ENCODE data around the gene ITGB2. TPM values are rescaled to one million over a fixed set of nuclear protein-coding genes. Genes with fewer than 3 reads are reported as not detected.

ITGB2 gene
- total RNA-seq (ENCODE audit: unreplicated experiment), result 0.91 TPM
- long read RNA-seq, result 0 reads

DNA sequence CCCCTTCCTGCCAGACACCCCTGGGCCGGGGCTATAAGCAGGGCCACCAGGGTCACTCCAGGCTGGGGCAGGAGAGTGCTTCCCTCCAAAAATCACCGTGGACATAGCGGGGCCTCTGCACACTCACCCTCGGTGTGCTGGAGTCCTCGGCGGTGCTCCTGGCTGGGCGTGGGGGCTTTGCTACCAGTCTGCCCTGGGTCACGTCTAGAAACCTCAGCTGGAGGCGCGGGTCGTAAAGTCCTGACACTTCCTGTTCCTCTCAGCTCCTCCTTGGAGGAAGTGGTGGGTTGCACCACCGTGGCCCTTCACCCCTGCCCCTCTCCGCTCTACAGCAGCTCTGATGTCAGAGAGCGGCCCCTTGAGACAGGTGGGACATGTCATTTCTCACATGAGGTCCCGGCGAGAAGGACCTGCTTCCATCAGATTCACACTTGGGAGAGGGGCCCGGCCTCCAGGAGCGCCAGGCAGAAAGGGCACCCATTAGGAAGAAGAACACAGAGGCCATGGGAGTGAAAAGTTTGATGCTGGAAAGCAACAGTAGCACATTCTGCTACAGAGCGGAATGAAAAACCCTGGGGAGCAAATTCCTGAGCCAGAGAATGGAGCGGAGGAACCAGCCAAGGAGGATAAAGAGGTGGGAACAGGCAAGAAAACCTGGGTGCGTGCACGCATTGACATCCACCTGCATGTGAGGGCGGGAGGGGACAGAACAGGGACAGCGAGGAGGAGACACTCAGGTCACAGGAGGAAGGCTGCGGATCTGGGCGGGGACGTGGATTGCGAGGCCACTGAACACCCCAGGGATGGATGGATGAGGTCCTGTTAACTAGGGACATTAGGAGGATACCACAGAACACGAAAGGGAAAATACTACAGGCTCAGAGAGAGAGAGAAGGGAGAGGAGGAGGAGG is at the start of gene ITGB2:
ITGB2 (minus strand) TSS at position 206 of the 911 bp plus-strand sequence. CDS start 10,117 bp downstream, outside the sequence.
- H3K36me3 Mint-ChIP-seq (ENCODE audit: unreplicated experiment), result peaks cover 15% of the 10 kb centered on the region
- peaks cover 10% of the 10 kb centered on the region for H3K9me3 Mint-ChIP-seq (ENCODE audit: unreplicated experiment)
- peak; percentile 21 for DNase-seq
- H3K27ac Mint-ChIP-seq (ENCODE audit: unreplicated experiment), result no peak within 1 kb of the TSS
- H3K27me3 Mint-ChIP-seq (ENCODE audit: unreplicated experiment), result peaks cover 19% of the 10 kb centered on the region
- peaks cover 4% of the 10 kb centered on the region for H3K4me1 Mint-ChIP-seq (ENCODE audit: low read depth, unreplicated experiment)
- H3K4me3 Mint-ChIP-seq (ENCODE audit: unreplicated experiment), result peak within 1 kb of the TSS; percentile 47
- TF ChIP-seq, protein P1, sequence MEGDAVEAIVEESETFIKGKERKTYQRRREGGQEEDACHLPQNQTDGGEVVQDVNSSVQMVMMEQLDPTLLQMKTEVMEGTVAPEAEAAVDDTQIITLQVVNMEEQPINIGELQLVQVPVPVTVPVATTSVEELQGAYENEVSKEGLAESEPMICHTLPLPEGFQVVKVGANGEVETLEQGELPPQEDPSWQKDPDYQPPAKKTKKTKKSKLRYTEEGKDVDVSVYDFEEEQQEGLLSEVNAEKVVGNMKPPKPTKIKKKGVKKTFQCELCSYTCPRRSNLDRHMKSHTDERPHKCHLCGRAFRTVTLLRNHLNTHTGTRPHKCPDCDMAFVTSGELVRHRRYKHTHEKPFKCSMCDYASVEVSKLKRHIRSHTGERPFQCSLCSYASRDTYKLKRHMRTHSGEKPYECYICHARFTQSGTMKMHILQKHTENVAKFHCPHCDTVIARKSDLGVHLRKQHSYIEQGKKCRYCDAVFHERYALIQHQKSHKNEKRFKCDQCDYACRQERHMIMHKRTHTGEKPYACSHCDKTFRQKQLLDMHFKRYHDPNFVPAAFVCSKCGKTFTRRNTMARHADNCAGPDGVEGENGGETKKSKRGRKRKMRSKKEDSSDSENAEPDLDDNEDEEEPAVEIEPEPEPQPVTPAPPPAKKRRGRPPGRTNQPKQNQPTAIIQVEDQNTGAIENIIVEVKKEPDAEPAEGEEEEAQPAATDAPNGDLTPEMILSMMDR (IDR thresholded peaks at IDR 0.05; ENCODE audit: partially characterized antibody, unreplicated experiment), result no peak

DNA sequence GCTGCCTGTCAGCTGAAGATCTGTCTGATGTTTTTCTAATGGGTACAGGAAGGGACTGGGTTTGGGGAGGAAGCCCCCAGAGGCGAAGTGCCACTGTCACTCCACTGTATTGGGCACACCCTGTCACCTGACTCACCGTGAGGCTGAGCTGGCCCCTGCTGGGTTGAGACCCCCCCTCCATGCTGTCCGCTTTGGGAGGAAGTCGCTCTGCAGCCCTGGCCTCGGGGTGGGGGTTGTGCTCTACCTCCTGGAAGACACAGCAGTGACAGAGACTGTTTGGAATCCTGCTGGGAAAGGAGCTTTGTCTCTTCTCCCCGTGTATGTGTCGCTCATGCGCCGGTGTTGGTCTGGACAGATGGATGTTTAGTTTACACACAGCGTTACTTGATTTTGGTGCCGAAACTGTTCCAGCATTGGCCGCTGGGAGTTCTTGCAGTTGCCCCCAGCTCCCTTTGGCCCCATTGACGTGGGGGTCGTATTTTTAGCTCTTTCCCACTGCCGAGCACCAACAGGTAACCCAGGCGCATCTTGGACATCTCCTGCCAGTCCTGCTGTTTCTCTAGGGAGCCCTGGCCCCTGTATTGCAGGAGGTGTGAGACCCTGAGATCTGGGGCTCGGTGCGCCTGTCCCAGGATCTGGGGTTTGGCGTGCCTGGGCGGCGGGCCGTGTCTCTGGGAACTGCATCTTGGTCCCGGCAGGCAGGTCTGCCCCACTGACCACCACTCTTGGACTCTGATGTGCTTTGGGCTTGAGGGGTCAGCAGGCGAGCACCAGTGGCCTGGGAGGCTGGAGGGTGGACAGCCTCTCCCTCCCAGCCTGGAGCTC is 49.4 kb upstream of the ITGB2 start:
- TF ChIP-seq, protein P1 (IDR thresholded peaks at IDR 0.05; ENCODE audit: partially characterized antibody, unreplicated experiment), result no peak

GRCh38 chr21:44969066-44969670 is 48.5 kb upstream of the ITGB2 start:
- Mint-ChIP-seq H3K27ac (ENCODE audit: unreplicated experiment) (peak overlapping the region; percentile 94), H3K27me3 (ENCODE audit: unreplicated experiment) (peaks cover 18% of the 10 kb centered on the region)

More for the DNA sequence above, 49.4 kb upstream of the ITGB2 start:
- peak overlapping the region; percentile 76 for H3K4me3 Mint-ChIP-seq (ENCODE audit: unreplicated experiment)
- H3K27me3 Mint-ChIP-seq (ENCODE audit: unreplicated experiment), result peaks cover 18% of the 10 kb centered on the region
- H3K4me1 Mint-ChIP-seq (ENCODE audit: low read depth, unreplicated experiment), result peaks cover 42% of the 10 kb centered on the region
- DNase-seq, result no peak
- H3K9me3 Mint-ChIP-seq (ENCODE audit: unreplicated experiment), result peaks cover 8% of the 10 kb centered on the region
- H3K27ac Mint-ChIP-seq (ENCODE audit: unreplicated experiment), result peak overlapping the region; percentile 94
- H3K36me3 Mint-ChIP-seq (ENCODE audit: unreplicated experiment), result peaks cover 4% of the 10 kb centered on the region

DNA sequence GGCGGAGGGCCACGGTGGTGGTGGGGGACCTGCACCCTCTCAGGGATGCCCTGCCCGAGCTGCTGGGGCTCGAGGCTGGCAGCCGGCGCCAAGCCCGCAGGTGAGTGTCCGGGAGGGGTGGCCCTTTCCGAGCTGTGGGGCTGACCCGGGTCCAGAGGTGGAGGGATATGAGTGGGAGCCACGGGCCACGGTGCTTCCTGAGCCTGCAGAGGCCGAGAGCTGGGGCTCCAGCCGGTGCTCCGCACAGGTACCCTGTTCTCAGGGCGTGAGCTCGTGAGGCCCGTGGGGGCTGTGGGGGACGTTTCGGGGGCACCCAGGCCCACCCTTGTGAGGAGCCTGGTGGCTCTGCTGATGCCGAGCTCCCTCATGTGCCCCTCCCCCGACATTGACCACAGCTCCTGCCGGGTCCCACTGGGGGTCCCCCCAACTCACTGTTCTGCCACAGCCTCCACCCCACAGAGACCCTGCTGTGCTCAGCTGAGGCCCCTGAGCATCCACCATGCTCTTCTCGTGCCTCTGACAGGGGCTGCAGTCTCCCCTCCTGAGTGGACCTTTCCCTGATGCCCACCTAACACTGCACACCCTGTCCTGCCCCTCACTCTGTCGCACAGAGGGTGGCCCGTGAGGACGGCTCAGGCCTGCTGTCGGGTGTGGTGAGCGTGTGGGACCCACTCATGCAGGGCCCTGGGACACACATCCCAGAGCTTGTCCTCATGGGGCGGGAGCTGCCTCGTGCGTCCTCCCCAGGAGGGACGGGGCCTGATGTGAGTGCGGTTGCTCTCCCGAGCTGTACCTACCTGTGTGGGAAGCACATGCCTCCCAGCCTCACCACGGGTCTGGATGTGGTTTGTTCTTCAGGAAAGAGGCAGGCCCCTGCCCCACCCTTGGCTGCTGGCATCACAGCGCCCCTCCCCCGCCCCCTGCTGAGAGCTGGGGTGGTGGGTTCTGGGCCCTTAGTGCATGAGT is 46.7 kb upstream of the ITGB2 start:
- peaks cover 2% of the 10 kb centered on the region for H3K9me3 Mint-ChIP-seq (ENCODE audit: unreplicated experiment)
- no peak overlapping the region for H3K27ac Mint-ChIP-seq (ENCODE audit: unreplicated experiment)
- no peak overlapping the region for H3K4me3 Mint-ChIP-seq (ENCODE audit: unreplicated experiment)
- TF ChIP-seq, protein P1 (IDR thresholded peaks at IDR 0.05; ENCODE audit: partially characterized antibody, unreplicated experiment), result no peak
- peaks cover 15% of the 10 kb centered on the region for H3K27me3 Mint-ChIP-seq (ENCODE audit: unreplicated experiment)
- H3K36me3 Mint-ChIP-seq (ENCODE audit: unreplicated experiment), result no peaks in the 10 kb centered on the region
- peaks cover 48% of the 10 kb centered on the region for H3K4me1 Mint-ChIP-seq (ENCODE audit: low read depth, unreplicated experiment)
- DNase-seq, result no peak

More at GRCh38 chr21:44969066-44969670, 48.5 kb upstream of the ITGB2 start:
- TF ChIP-seq, protein P1 (IDR thresholded peaks at IDR 0.05; ENCODE audit: partially characterized antibody, unreplicated experiment), result no peak
- peaks cover 8% of the 10 kb centered on the region for H3K9me3 Mint-ChIP-seq (ENCODE audit: unreplicated experiment)
- peaks cover 4% of the 10 kb centered on the region for H3K36me3 Mint-ChIP-seq (ENCODE audit: unreplicated experiment)
- peak; percentile 69 for DNase-seq
- H3K4me3 Mint-ChIP-seq (ENCODE audit: unreplicated experiment), result peak overlapping the region; percentile 76
- peaks cover 49% of the 10 kb centered on the region for H3K4me1 Mint-ChIP-seq (ENCODE audit: low read depth, unreplicated experiment)

All from glutamatergic neuron (in vitro differentiated cells).